Left cardiac atrium (tissue), 4 donors: ENCODE data around the gene ATP9A. TPM values are rescaled to one million over a fixed set of nuclear protein-coding genes. Genes with fewer than 3 reads are reported as not detected.

ENCODE experiments used
- ATAC-seq, 2 donors: fragments of 200-7000 bp; cut with Tn5 transposase; one replicate each; pipeline ENCODE4 v1.9.1; 2020; ENCODE audit warnings: mild to moderate bottlenecking in 2 of 2, moderate library complexity in 2 of 2
- DNase-seq: peaks from one replicate; pipeline ENCODE4 v3.0.0-alpha.2; 2020
- intact Hi-C, 2 donors: fragments of 100-400 bp; cut with DNase I; formaldehyde crosslinking; loops; one replicate each; pipeline versions ENCODE4 v1.14.1 to v1.15.1; 2022 to 2023
- total RNA-seq, 2 donors: library from RNA; stranded (reverse); fragmentation: NEBNext Ultra II Directional; extraction: Animal tissue kit (Norgen Biotek cat#: 25700); gene quantifications; one replicate each; pipeline ENCODE4 v1.2.1, GENCODE V29; 2021
- donor health status: DM: no; HTN: yes; CAD: no.
- donor health status: DM: no; HTN: yes; CAD: no; lungs with severe emphysema.
- donor health status: DM: yes; HTN: yes; CAD: no.
- donor health status: Dilated cardiomyopathy.

Gene ATP9A
- total RNA-seq, 2 donors from 2014 or later: 27.6 to 28.0 TPM

DNA sequence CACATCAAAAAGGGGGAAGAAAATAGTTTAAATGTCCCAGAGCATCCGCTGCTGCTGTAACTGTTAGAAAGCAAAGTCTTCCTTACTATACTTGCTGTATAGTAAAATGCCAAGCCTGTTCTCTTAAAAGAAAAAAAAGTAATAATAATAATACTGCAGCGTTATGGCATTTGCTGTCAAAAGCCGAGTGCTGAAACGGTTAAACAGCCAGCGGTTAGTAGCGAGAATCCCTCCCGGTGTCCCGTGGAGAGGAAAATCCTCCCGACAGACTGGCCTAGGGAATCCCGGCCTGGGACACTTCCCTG lies 206.2 kb downstream of the ATP9A start:
- intact Hi-C loops: loop anchor here in 1 of 2 donors (10.0 kb wide), 1 partner anchor 107 kb away; no protein-coding TSS in a partner anchor
- ATAC-seq: no peak
- no peak for DNase-seq

DNA sequence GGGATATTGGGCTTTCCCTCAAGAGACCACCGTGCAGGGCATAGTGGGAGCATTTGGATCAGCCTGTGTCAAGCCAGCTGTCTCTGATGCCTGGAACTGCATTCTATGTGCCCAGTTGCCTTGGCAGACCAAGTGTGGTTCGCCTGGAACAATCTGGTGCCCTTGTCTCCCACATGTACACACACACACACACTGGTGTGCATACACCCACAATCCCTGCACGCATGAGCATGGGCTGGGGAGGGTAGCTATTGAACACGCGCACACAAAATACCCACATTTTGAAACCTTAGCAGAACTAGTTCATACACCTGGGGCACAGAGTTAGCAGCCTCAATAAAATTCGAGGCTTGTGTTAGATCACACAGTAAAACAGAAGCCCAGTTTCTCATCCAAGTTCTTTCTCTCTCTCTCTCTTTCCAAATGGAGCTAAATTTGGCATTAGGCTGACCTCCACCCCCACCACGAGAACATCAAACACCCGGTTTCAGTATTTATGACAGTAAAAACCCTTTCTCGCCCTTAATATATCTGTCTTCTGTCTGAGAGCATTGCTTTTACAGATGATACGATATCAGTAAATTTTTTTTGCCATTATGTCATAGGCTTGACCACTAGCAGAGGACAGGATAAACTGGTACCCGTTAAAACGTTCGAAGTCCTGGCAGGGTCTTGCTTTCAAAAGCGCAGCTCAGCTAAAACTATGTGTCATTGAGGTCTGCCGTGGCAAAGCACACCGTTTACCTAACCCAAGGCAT lies 207.5 kb downstream of the ATP9A start:
- ATAC-seq (no peak), DNase-seq (no peak)
- intact Hi-C loops: loop anchor here in 1 of 2 donors (10.0 kb wide), 1 partner anchor 106 kb away; no protein-coding TSS in a partner anchor

DNA sequence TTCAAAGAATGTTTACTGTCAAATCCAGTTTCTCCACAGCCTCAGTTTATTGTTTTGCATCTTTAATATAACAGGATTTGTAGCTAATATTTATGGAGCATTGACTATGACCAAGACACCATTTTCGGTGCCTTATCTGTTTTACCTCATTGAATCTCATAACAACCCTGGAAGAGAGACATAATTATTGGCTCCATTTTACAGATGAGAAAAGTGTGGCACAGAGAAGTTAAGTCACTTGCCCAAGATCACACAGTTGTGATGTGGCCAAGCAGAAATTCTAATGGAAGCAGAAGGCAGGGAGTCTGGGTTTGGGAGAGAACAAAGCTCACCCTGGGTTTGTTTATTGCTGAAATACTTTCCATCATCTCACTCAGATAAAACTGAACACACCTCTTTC lies 208.1 kb downstream of the ATP9A start:
- intact Hi-C loops: loop anchor here in 1 of 2 donors (10.0 kb wide), 1 partner anchor 105 kb away; no protein-coding TSS in a partner anchor
- no peak for DNase-seq
- no peak for ATAC-seq

DNA sequence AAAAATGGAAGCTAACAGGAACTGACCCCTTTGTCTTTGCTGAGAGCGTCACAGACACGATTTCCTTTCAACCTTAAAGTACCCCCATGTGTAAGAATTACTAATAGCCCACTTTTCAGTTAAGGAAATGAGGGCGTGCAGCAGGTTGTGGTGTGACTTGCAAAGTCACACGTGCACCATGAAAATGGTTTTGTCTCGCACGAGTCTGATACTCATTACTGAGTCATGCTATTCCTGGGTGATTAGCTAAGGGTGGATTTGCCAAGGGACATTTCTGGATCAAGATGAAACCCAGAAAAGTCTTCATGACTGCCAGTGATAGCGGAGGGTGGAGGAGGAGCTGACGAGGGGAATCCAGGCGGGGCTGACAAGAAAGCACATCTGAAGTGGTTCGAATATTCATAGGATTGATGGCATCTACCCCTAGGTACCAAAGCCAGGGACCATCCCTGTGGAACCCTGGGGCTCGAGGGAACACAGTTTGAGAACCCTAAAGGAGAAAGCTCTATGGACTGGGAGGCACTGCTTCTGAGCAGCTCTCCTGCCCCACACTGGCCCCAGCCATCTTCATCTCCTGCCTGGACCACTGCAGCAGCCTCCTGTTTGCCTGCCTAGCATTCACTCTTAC lies 213.5 kb downstream of the ATP9A start:
- DNase-seq (no peak), ATAC-seq (peak; percentile 69 to 82)
- intact Hi-C loops: no loop called here

DNA sequence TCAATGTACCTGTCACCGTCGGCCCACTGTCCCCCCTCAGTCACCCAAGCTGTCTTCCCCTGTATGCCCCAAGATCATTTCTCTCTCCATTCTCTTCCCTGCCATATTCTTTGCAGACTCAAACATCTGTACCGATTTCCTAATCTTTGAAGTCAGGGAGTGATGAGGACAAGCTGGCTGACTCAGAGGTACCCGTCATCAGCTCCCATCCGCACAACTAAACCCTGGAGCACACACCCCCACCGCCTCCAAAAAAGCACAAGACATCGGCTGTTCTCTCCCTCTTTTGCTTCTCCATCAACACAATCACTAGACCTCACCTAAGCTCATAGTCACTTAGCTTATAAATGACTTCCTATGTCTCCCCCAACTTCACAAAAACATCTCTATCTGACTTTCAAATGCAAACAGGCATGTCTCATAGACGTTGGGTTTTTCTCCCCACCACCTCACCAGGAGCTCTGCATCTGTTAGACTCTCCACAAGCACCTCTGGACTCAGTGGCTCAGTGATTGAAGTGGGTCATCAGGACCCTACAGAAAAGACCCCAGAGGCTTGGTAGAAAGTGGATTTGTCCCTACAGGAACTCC lies 214.2 kb downstream of the ATP9A start:
- DNase-seq (no peak), ATAC-seq (no peak)
- intact Hi-C loops: no loop called here

DNA sequence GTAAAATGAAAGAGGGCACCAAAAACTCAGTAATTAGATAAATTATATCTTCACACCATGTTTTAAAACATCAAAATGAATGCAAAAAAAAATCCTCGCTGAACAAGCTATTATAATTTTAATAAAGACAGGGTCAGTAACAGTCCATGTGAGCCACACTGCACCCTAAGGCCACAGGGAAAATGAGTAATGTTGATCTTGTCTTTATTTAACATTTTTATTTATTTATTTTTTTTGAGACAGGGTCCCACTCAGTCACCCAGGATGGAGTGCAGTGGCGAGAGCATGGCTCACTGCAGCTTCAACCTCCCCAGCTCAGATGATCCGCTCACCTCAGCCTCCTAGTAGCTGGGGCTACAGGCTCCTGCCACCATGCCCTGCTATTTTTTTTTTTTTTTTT lies 217.0 kb downstream of the ATP9A start:
- intact Hi-C loops: no loop called here
- DNase-seq: no peak
- ATAC-seq: no peak

DNA sequence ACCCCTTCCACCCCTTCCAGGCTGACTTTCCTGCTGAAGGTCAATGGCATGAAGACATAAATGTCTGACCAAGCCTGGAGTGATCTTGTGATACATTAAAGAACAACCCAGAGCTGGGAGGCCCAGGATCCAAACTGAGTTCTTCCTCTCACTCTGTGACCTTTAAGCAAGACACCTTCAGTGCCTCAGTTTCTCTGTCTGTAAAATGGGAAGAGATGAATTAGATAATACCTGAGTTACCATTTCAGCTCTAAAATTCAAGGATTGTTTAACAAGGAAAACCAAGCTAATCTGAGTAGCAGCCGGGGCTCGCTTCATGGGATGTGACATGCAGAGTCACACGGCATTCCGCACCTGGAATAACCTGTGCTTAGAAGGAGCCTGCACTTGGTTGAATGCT lies 218.7 kb downstream of the ATP9A start:
- no peak for ATAC-seq
- DNase-seq: no peak
- intact Hi-C loops: no loop called here

DNA sequence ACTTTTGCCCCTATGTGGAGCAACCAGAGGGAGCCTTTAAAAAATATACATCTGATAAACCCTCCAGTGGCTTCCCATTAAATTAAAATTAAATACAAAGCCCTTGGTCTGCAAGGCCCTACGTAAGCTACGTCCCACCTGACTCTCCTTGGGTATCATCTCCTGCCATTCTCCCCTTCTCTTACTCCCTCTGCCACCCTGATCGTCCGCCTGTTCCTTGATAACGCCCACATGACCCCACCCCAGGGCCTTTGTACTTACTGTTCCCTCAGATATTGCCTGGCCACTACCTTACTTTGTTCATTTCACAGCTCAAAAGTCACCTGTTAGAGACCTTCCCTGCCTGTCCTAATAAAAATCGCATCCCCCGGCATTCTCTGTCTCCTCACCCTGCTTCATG lies 220.2 kb downstream of the ATP9A start:
- DNase-seq (no peak), ATAC-seq (no peak)
- intact Hi-C loops: no loop called here

Other genes with a start within 250 kb of the ATP9A start
- 1 to 10 TPM; 5.7 to 7.0 TPM for gene NFATC2, start 225.7 kb downstream of the ATP9A start, total RNA-seq
- under 1 TPM; 0.09 to 0.13 TPM for gene SALL4, start 34.1 kb upstream of the ATP9A start, total RNA-seq